T-helper 2 cell treated with Interferon-gamma antibody and Interleukin-4, amounts not matched to agents 5 μg/mL and 100 μg/mL, for 36 hours (primary cell): Measurements from ENCODE around the gene ZNF710.
A peak's percentile ranks its signal among the peaks of the same experiment; 100 is the strongest.

Source experiments
- DNase-seq: peaks from one replicate; pipeline ENCODE4 v3.0.0; 2021; ENCODE audit warnings: low spot score
- H3K27ac Mint-ChIP-seq: one replicate; pipeline ENCODE4 v1.8.0; 2021; ENCODE audit warnings: mild to moderate bottlenecking, mixed read lengths
- H3K27me3 Mint-ChIP-seq: one replicate; pipeline ENCODE4 v1.8.0; 2021; ENCODE audit warnings: low read depth, mixed read lengths
- H3K36me3 Mint-ChIP-seq: one replicate; pipeline ENCODE4 v1.8.0; 2021; ENCODE audit warnings: low read depth, mixed read lengths
- H3K4me1 Mint-ChIP-seq: one replicate; pipeline ENCODE4 v1.8.0; 2021; ENCODE audit warnings: low read depth, mixed read lengths
- H3K4me3 Mint-ChIP-seq: one replicate; pipeline ENCODE4 v1.8.0; 2022; ENCODE audit warnings: mild to moderate bottlenecking, moderate library complexity, mixed read lengths
- H3K9me3 Mint-ChIP-seq: one replicate; pipeline ENCODE4 v1.8.0; 2021; ENCODE audit warnings: mixed read lengths

The ZNF710 gene

GRCh38 chr15:90044916-90045371, 43.8 kb downstream of the ZNF710 start:
- H3K27me3 Mint-ChIP-seq: no peaks in the 10 kb centered on the region
- H3K4me1 Mint-ChIP-seq: peaks cover 7% of the 10 kb centered on the region
- no peak overlapping the region for H3K4me3 Mint-ChIP-seq
- H3K36me3 Mint-ChIP-seq: no peaks in the 10 kb centered on the region
- no peaks in the 10 kb centered on the region for H3K9me3 Mint-ChIP-seq
- H3K27ac Mint-ChIP-seq: no peak overlapping the region
- DNase-seq: no peak

GRCh38 chr15:90046289-90046688, 45.2 kb downstream of the ZNF710 start:
- no peaks in the 10 kb centered on the region for H3K27me3 Mint-ChIP-seq
- H3K27ac Mint-ChIP-seq: no peak overlapping the region
- no peak for DNase-seq
- no peak overlapping the region for H3K4me3 Mint-ChIP-seq
- H3K9me3 Mint-ChIP-seq: no peaks in the 10 kb centered on the region
- H3K4me1 Mint-ChIP-seq: peaks cover 4% of the 10 kb centered on the region
- H3K36me3 Mint-ChIP-seq: no peaks in the 10 kb centered on the region

- H3K27me3 Mint-ChIP-seq: no peaks in the 10 kb centered on the region
- no peak overlapping the region for H3K27ac Mint-ChIP-seq
- no peaks in the 10 kb centered on the region for H3K36me3 Mint-ChIP-seq
- H3K9me3 Mint-ChIP-seq: no peaks in the 10 kb centered on the region
- H3K4me3 Mint-ChIP-seq: no peak overlapping the region
- H3K4me1 Mint-ChIP-seq: peaks cover 4% of the 10 kb centered on the region
- no peak for DNase-seq
Measured at GRCh38 chr15:90046911-90047392, 45.8 kb downstream of the ZNF710 start.

GRCh38 chr15:90047956-90048575, 46.9 kb downstream of the ZNF710 start:
- no peaks in the 10 kb centered on the region for H3K27me3 Mint-ChIP-seq
- no peak overlapping the region for H3K4me3 Mint-ChIP-seq
- DNase-seq: no peak
- H3K9me3 Mint-ChIP-seq: no peaks in the 10 kb centered on the region
- no peak overlapping the region for H3K27ac Mint-ChIP-seq
- peaks cover 4% of the 10 kb centered on the region for H3K4me1 Mint-ChIP-seq
- H3K36me3 Mint-ChIP-seq: no peaks in the 10 kb centered on the region

- Mint-ChIP-seq H3K9me3 (no peaks in the 10 kb centered on the region), H3K27me3 (no peaks in the 10 kb centered on the region), H3K4me3 (no peak overlapping the region), H3K4me1 (peaks cover 5% of the 10 kb centered on the region), H3K36me3 (no peaks in the 10 kb centered on the region), H3K27ac (no peak overlapping the region)
- no peak for DNase-seq
Measured at GRCh38 chr15:90049030-90049429, 47.9 kb downstream of the ZNF710 start.

GRCh38 chr15:90049666-90050604, 48.8 kb downstream of the ZNF710 start:
- Mint-ChIP-seq H3K4me1 (peaks cover 8% of the 10 kb centered on the region), H3K36me3 (no peaks in the 10 kb centered on the region), H3K27ac (peak overlapping the region; percentile 18)

GRCh38 chr15:90051874-90052273, 50.8 kb downstream of the ZNF710 start:
- Mint-ChIP-seq H3K27me3 (no peaks in the 10 kb centered on the region), H3K4me1 (peaks cover 8% of the 10 kb centered on the region), H3K9me3 (no peaks in the 10 kb centered on the region), H3K4me3 (no peak overlapping the region), H3K27ac (no peak overlapping the region), H3K36me3 (no peaks in the 10 kb centered on the region)
- no peak for DNase-seq

More at GRCh38 chr15:90049666-90050604, 48.8 kb downstream of the ZNF710 start:
- DNase-seq: no peak
- Mint-ChIP-seq H3K27me3 (no peaks in the 10 kb centered on the region), H3K4me3 (no peak overlapping the region), H3K9me3 (no peaks in the 10 kb centered on the region)

- peaks cover 14% of the 10 kb centered on the region for H3K4me1 Mint-ChIP-seq
- H3K27ac Mint-ChIP-seq: no peak overlapping the region
- H3K9me3 Mint-ChIP-seq: no peaks in the 10 kb centered on the region
- DNase-seq: no peak
- peaks cover 1% of the 10 kb centered on the region for H3K36me3 Mint-ChIP-seq
- no peak overlapping the region for H3K4me3 Mint-ChIP-seq
- H3K27me3 Mint-ChIP-seq: no peaks in the 10 kb centered on the region
Measured at GRCh38 chr15:90053685-90054466, 52.8 kb downstream of the ZNF710 start.

- Mint-ChIP-seq H3K4me1 (peaks cover 21% of the 10 kb centered on the region), H3K27ac (no peak overlapping the region), H3K27me3 (no peaks in the 10 kb centered on the region), H3K9me3 (no peaks in the 10 kb centered on the region), H3K4me3 (no peak overlapping the region), H3K36me3 (peaks cover 1% of the 10 kb centered on the region)
- DNase-seq: no peak
Measured at GRCh38 chr15:90054618-90055097, 53.5 kb downstream of the ZNF710 start.

GRCh38 chr15:90055182-90055581, 54.1 kb downstream of the ZNF710 start:
- H3K4me1 Mint-ChIP-seq: peaks cover 25% of the 10 kb centered on the region
- peaks cover 1% of the 10 kb centered on the region for H3K36me3 Mint-ChIP-seq
- no peak for DNase-seq
- H3K27ac Mint-ChIP-seq: no peak overlapping the region
- no peaks in the 10 kb centered on the region for H3K9me3 Mint-ChIP-seq
- H3K4me3 Mint-ChIP-seq: no peak overlapping the region
- no peaks in the 10 kb centered on the region for H3K27me3 Mint-ChIP-seq

GRCh38 chr15:90056529-90056928, 55.4 kb downstream of the ZNF710 start:
- H3K9me3 Mint-ChIP-seq: no peaks in the 10 kb centered on the region
- peaks cover 28% of the 10 kb centered on the region for H3K4me1 Mint-ChIP-seq
- H3K36me3 Mint-ChIP-seq: peaks cover 1% of the 10 kb centered on the region
- H3K27ac Mint-ChIP-seq: no peak overlapping the region
- DNase-seq: no peak
- no peak overlapping the region for H3K4me3 Mint-ChIP-seq
- no peaks in the 10 kb centered on the region for H3K27me3 Mint-ChIP-seq

- H3K27ac Mint-ChIP-seq: peak overlapping the region; percentile 7
- H3K4me3 Mint-ChIP-seq: no peak overlapping the region
- H3K27me3 Mint-ChIP-seq: no peaks in the 10 kb centered on the region
- H3K9me3 Mint-ChIP-seq: no peaks in the 10 kb centered on the region
- H3K4me1 Mint-ChIP-seq: peaks cover 32% of the 10 kb centered on the region
- no peak for DNase-seq
- peaks cover 1% of the 10 kb centered on the region for H3K36me3 Mint-ChIP-seq
Measured at GRCh38 chr15:90058308-90058707, 57.2 kb downstream of the ZNF710 start.

GRCh38 chr15:90058775-90059174, 57.7 kb downstream of the ZNF710 start:
- Mint-ChIP-seq H3K27ac (peak overlapping the region; percentile 87), H3K4me3 (peak overlapping the region; percentile 54), H3K27me3 (no peaks in the 10 kb centered on the region), H3K4me1 (peaks cover 34% of the 10 kb centered on the region), H3K9me3 (no peaks in the 10 kb centered on the region), H3K36me3 (peaks cover 3% of the 10 kb centered on the region)
- no peak for DNase-seq
